ENCODE measurements around the gene BST1. TPM values are rescaled to one million over a fixed set of nuclear protein-coding genes. Genes with fewer than 3 reads are reported as not detected.

Gene BST1
- total and polyA plus RNA-seq, 2 experiments from 2014 or later: 24.3 to 32.6 TPM

DNA sequence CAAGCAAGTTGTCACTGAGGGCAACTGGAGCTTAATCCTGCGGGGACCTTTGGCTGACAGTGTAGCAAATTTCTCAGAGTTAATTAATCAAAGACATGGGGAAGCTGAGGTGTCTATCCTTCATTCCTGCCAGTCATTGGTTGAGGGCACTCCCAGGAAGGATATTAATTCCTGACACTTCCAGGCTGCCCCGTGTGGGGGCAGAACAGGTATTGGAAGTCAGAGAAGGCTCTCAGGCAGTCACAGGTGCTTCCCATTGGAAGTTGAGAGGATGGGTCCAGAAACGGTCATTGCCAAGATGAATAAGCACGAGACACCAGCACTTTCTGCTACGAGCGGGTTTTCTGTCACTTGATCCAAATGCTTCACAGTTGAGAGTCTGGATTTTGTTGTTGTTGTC is 46.1 kb downstream of the BST1 start:
- Histone ChIP-seq H3K36me3 (ENCODE audit: low read depth) (no peaks in the 10 kb centered on the region), H3K27me3 (replicated peaks; ENCODE audit: insufficient read depth) (0 out of 2 replicates have a peak, but pooled peaks cover 2% of the 10 kb centered on the region), H3K4me3 (no peak overlapping the region), H3F3A (ENCODE audit: insufficient read depth) (no peaks in the 10 kb centered on the region; the same call in 1 of the 2 replicates), H3K9me2 (ENCODE audit: insufficient read depth) (no peaks in the 10 kb centered on the region), H3K79me2 (ENCODE audit: insufficient read depth) (no peaks in the 10 kb centered on the region), H3K9ac (no peak overlapping the region), H3K4me2 (ENCODE audit: unreplicated experiment) (no peak overlapping the region), H2AFZ (no peak overlapping the region), H3K9me3 (ENCODE audit: low read depth) (no peaks in the 10 kb centered on the region), H3K27ac (no peak overlapping the region), H4K20me1 (ENCODE audit: insufficient read depth) (no peaks in the 10 kb centered on the region), H3K4me1 (ENCODE audit: insufficient read depth) (0 out of 2 replicates have a peak, but pooled peaks cover 1% of the 10 kb centered on the region)
- WGBS, 2 experiments (ENCODE audit: low coverage in 1 of 2, low lambda C conversion rate in 2 of 2, missing lambda C conversion rate in 2 of 2): 61 to 64% methylated on average over 6 of the region's 6 CpGs
- no peak for TF ChIP-seq EZH2 (IDR thresholded peaks at IDR 0.05; ENCODE audit: insufficient read depth, poor library complexity, severe bottlenecking)
- no peak for TF ChIP-seq EZH2phosphoT487 (IDR thresholded peaks at IDR 0.05; ENCODE audit: insufficient read depth, low read depth)
- DNase-seq: no peak
- in situ Hi-C loops (cut with MboI): no loop called here

DNA sequence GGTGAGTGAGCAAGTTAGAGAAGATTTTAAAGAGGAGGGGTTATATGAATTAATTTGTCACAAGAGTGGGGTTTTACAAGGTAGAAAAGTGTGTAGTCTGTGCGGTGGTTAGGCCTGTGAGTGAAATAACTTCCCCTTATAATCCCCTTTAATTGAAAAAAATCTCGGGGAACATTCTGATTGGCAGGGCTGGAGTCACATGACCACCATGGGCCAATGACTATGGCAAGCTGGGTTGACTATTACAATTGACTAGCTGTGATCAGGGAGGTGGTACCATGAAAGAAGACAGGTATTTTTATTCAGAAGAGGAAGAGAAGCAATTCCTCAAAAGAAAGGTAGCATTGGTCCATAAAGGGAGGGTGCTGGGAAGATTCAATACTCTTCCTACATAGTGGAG is 48.3 kb downstream of the BST1 start:
- H3K4me2 ChIP-seq (ENCODE audit: unreplicated experiment): no peak overlapping the region
- 0 out of 2 replicates have a peak, but pooled peaks cover 2% of the 10 kb centered on the region for H3K27me3 ChIP-seq (replicated peaks; ENCODE audit: insufficient read depth)
- TF ChIP-seq EZH2phosphoT487 (IDR thresholded peaks at IDR 0.05; ENCODE audit: insufficient read depth, low read depth) (no peak), EZH2 (IDR thresholded peaks at IDR 0.05; ENCODE audit: insufficient read depth, poor library complexity, severe bottlenecking) (no peak)
- DNase-seq: no peak
- no peaks in the 10 kb centered on the region for H3K9me2 ChIP-seq (ENCODE audit: insufficient read depth)
- in situ Hi-C loops (cut with MboI): no loop called here
- no peaks in the 10 kb centered on the region for H4K20me1 ChIP-seq (ENCODE audit: insufficient read depth)
- no peaks in the 10 kb centered on the region for H3K9me3 ChIP-seq (ENCODE audit: low read depth)
- no peak overlapping the region for H2AFZ ChIP-seq
- H3K79me2 ChIP-seq (ENCODE audit: insufficient read depth): no peaks in the 10 kb centered on the region
- H3F3A ChIP-seq (ENCODE audit: insufficient read depth): peaks cover 13% of the 10 kb centered on the region
- H3K4me3 ChIP-seq: no peak overlapping the region
- 52 to 61% methylated on average over 2 of the region's 2 CpGs for WGBS, 2 experiments (ENCODE audit: low coverage in 1 of 2, low lambda C conversion rate in 2 of 2, missing lambda C conversion rate in 2 of 2)
- H3K9ac ChIP-seq: no peak overlapping the region
- no peaks in the 10 kb centered on the region for H3K36me3 ChIP-seq (ENCODE audit: low read depth)
- H3K27ac ChIP-seq: no peak overlapping the region
- 0 out of 2 replicates have a peak, but pooled peaks cover 4% of the 10 kb centered on the region for H3K4me1 ChIP-seq (ENCODE audit: insufficient read depth)

GRCh38 chr4:15753081-15753480 is 50.2 kb downstream of the BST1 start:
- DNase-seq: no peak
- H3K27me3 ChIP-seq (replicated peaks; ENCODE audit: insufficient read depth): 0 out of 2 replicates have a peak, but pooled peaks cover 2% of the 10 kb centered on the region
- peaks cover 19% of the 10 kb centered on the region for H3F3A ChIP-seq (ENCODE audit: insufficient read depth)
- WGBS, 2 experiments (ENCODE audit: low coverage in 1 of 2, low lambda C conversion rate in 2 of 2, missing lambda C conversion rate in 2 of 2): 81 to 91% methylated on average over 6 of the region's 6 CpGs
- no peaks in the 10 kb centered on the region for H3K9me2 ChIP-seq (ENCODE audit: insufficient read depth)
- no peak overlapping the region for H3K4me2 ChIP-seq (ENCODE audit: unreplicated experiment)
- H2AFZ ChIP-seq: no peak overlapping the region
- no peaks in the 10 kb centered on the region for H3K36me3 ChIP-seq (ENCODE audit: low read depth)
- no peak overlapping the region for H3K4me3 ChIP-seq
- H3K27ac ChIP-seq: no peak overlapping the region
- H3K9ac ChIP-seq: no peak overlapping the region
- in situ Hi-C loops (cut with MboI): no loop called here
- H3K4me1 ChIP-seq (ENCODE audit: insufficient read depth): 0 out of 2 replicates have a peak, but pooled peaks cover 4% of the 10 kb centered on the region
- H3K9me3 ChIP-seq (ENCODE audit: low read depth): no peaks in the 10 kb centered on the region
- TF ChIP-seq EZH2phosphoT487 (IDR thresholded peaks at IDR 0.05; ENCODE audit: insufficient read depth, low read depth): no peak
- no peak for TF ChIP-seq EZH2 (IDR thresholded peaks at IDR 0.05; ENCODE audit: insufficient read depth, poor library complexity, severe bottlenecking)
- no peaks in the 10 kb centered on the region for H4K20me1 ChIP-seq (ENCODE audit: insufficient read depth)
- no peaks in the 10 kb centered on the region for H3K79me2 ChIP-seq (ENCODE audit: insufficient read depth)

- Histone ChIP-seq H4K20me1 (ENCODE audit: insufficient read depth) (no peaks in the 10 kb centered on the region), H3K36me3 (ENCODE audit: low read depth) (no peaks in the 10 kb centered on the region), H3K9me2 (ENCODE audit: insufficient read depth) (no peaks in the 10 kb centered on the region), H3F3A (ENCODE audit: insufficient read depth) (peaks cover 19% of the 10 kb centered on the region), H3K4me2 (ENCODE audit: unreplicated experiment) (no peak overlapping the region), H3K4me1 (ENCODE audit: insufficient read depth) (0 out of 2 replicates have a peak, but pooled peaks cover 4% of the 10 kb centered on the region), H3K27ac (no peak overlapping the region), H3K9me3 (ENCODE audit: low read depth) (no peaks in the 10 kb centered on the region), H2AFZ (no peak overlapping the region), H3K4me3 (no peak overlapping the region), H3K27me3 (replicated peaks; ENCODE audit: insufficient read depth) (0 out of 2 replicates have a peak, but pooled peaks cover 2% of the 10 kb centered on the region), H3K9ac (no peak overlapping the region), H3K79me2 (ENCODE audit: insufficient read depth) (no peaks in the 10 kb centered on the region)
- TF ChIP-seq EZH2 (IDR thresholded peaks at IDR 0.05; ENCODE audit: insufficient read depth, poor library complexity, severe bottlenecking) (no peak), EZH2phosphoT487 (IDR thresholded peaks at IDR 0.05; ENCODE audit: insufficient read depth, low read depth) (no peak)
- WGBS, 2 experiments (ENCODE audit: low coverage in 1 of 2, low lambda C conversion rate in 2 of 2, missing lambda C conversion rate in 2 of 2): 34 to 48% methylated on average over 4 of the region's 4 CpGs
- in situ Hi-C loops (cut with MboI): no loop called here
- DNase-seq: no peak
Observed at GRCh38 chr4:15753786-15754185, 50.9 kb downstream of the BST1 start.
